IMR-90 (cell line): ENCODE measurements around the gene CIITA.

Experiments
- CEBPB ChIP-seq: IDR thresholded peaks from 2 replicates; pipeline ENCODE4 v1.6.1; 2012; ENCODE audit warnings: low read depth, low read length, improper control_type of control experiment
- CHD1 ChIP-seq: IDR thresholded peaks from 2 replicates; pipeline ENCODE4 v1.6.1; 2012; ENCODE audit warnings: low read depth, low read length, improper control_type of control experiment
- ELK1 ChIP-seq: fragments of 150-350 bp; IDR thresholded peaks from 2 replicates; pipeline ENCODE4 v1.6.1; 2016; ENCODE audit warnings: low read depth, mild to moderate bottlenecking, low read length, moderate library complexity, borderline replicate concordance
- FOS ChIP-seq: fragments of 150-350 bp; IDR thresholded peaks from 2 replicates; pipeline ENCODE4 v1.6.1; 2016; ENCODE audit warnings: low read depth, low read length
- MXI1 ChIP-seq: IDR thresholded peaks from 2 replicates; pipeline ENCODE4 v1.6.1; 2012; ENCODE audit warnings: low read depth, mild to moderate bottlenecking, low read length, moderate library complexity, borderline replicate concordance
- NFE2L2 ChIP-seq: fragments of 150-350 bp; IDR thresholded peaks from 2 replicates; pipeline ENCODE4 v1.6.1; 2016; ENCODE audit warnings: low read depth, mild to moderate bottlenecking, low read length
- POLR2A ChIP-seq: IDR thresholded peaks from 2 replicates; pipeline ENCODE4 v1.6.1; 2012; ENCODE audit warnings: mild to moderate bottlenecking, low read depth, low read length
- RAD21 ChIP-seq: IDR thresholded peaks from 2 replicates; pipeline ENCODE4 v1.6.1; 2012; ENCODE audit warnings: low read length, improper control_type of control experiment
- TF ChIP-seq, protein P1 (sequence below): conservative IDR thresholded peaks from 2 replicates; pipeline ENCODE4 v1.5.1; 2012; ENCODE audit warnings: mild to moderate bottlenecking, low read depth, low read length, improper control_type of control experiment

GRCh38 chr16:10957771-10958482 lies 80.9 kb downstream of the CIITA start:
- TF ChIP-seq, protein P1, sequence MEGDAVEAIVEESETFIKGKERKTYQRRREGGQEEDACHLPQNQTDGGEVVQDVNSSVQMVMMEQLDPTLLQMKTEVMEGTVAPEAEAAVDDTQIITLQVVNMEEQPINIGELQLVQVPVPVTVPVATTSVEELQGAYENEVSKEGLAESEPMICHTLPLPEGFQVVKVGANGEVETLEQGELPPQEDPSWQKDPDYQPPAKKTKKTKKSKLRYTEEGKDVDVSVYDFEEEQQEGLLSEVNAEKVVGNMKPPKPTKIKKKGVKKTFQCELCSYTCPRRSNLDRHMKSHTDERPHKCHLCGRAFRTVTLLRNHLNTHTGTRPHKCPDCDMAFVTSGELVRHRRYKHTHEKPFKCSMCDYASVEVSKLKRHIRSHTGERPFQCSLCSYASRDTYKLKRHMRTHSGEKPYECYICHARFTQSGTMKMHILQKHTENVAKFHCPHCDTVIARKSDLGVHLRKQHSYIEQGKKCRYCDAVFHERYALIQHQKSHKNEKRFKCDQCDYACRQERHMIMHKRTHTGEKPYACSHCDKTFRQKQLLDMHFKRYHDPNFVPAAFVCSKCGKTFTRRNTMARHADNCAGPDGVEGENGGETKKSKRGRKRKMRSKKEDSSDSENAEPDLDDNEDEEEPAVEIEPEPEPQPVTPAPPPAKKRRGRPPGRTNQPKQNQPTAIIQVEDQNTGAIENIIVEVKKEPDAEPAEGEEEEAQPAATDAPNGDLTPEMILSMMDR: no peak
- no peak for TF ChIP-seq POLR2A
- TF ChIP-seq CEBPB: no peak
- no peak for TF ChIP-seq ELK1
- no peak for TF ChIP-seq RAD21
- TF ChIP-seq CHD1: no peak
- TF ChIP-seq MXI1: no peak
- TF ChIP-seq FOS: no peak
- TF ChIP-seq NFE2L2: no peak
